Stimulated activated effector memory CD8-positive, alpha-beta T cell treated with anti-CD3 and anti-CD28 coated beads, Interleukin-12 subunit alpha, Interleukin-12 subunit beta, amount 100 ng/mL, for 72 hours (primary cell): ENCODE data around the gene TAS2R41.
A peak's percentile ranks its signal among the peaks of the same experiment; 100 is the strongest.

ENCODE experiments used
- ATAC-seq: fragments of 150-1000 bp; cut with Tn5 transposase; 2 replicates; pipeline ENCODE4 v1.10.0; 2021
- DNase-seq, 2 donors: peaks; one replicate each; pipeline ENCODE4 v3.0.0; 2021 to 2022; ENCODE audit warnings: low spot score in 2 of 2
- H3K27ac Mint-ChIP-seq: one replicate; pipeline ENCODE4 v1.8.0; 2022; ENCODE audit warnings: mild to moderate bottlenecking, mixed read lengths
- H3K36me3 Mint-ChIP-seq: one replicate; pipeline ENCODE4 v1.8.0; 2022; ENCODE audit warnings: mild to moderate bottlenecking, mixed read lengths
- H3K4me1 Mint-ChIP-seq: one replicate; pipeline ENCODE4 v1.8.0; 2022; ENCODE audit warnings: mixed read lengths
- H3K4me3 Mint-ChIP-seq: one replicate; pipeline ENCODE4 v1.8.0; 2022; ENCODE audit warnings: mild to moderate bottlenecking, mixed read lengths
- H3K9me3 Mint-ChIP-seq: one replicate; pipeline ENCODE4 v1.8.0; 2022; ENCODE audit warnings: mixed read lengths

Gene TAS2R41

DNA sequence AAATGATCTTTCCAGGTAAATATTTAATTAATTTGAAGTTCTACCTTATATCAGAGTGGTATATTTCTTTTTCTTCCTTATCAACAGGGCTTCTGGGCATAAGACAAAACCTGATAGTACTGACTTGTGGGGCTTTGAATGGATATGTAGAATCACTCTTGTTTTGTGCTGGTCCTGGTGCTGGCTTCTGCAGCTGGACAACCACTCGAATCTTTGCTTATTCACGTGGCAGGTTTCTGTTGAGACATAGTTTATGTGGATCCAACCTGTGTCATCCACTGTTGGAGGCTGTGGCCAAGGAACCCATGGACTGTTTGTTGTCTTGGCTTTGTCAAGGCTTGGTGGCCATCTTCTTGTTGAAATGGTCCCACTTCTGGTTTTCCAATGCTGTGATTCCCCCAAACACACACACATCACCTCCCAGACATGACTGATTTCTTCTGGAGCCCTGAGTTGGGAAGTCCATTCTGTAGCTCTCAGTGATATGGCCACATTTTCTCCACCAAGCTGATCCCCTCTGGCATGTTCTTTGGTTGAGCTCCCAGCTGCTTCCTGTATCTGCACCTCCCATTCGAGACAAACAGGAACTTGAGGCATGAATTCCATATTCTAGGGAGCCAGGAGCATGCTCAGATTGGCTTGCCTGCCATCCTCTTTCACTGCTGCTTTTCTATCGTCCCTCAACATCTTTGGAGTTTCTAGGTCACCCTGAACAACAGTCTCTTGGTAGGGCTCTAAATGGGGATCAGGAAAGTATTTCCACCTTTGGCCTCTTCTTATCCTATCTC lies 19.5 kb downstream of the TAS2R41 start:
- DNase-seq (no peak), ATAC-seq (no peak)
- H3K9me3 Mint-ChIP-seq, result no peaks in the 10 kb centered on the region
- no peak overlapping the region for H3K27ac Mint-ChIP-seq
- no peaks in the 10 kb centered on the region for H3K36me3 Mint-ChIP-seq
- peaks cover 12% of the 10 kb centered on the region for H3K4me1 Mint-ChIP-seq
- H3K4me3 Mint-ChIP-seq, result no peak overlapping the region

DNA sequence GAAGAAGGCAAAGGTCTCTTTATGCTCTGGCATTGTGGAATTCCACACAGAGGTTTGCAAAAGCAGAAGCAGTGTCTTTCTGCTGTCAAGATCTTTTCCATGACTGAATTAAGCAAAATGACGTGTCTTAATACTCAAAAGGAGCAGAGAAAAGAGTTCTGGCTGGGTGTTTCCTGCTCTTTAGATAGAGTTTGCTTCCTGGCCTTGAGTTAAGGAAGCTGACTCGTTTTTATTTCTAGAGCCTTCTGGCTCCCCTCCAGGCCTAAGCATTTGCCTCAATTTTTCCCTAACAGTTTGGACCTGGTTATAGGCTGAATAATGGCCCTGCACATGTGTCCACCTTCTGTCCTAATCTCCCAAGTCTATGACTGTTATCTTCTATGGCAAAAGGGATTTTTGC lies 21.6 kb downstream of the TAS2R41 start:
- no peaks in the 10 kb centered on the region for H3K9me3 Mint-ChIP-seq
- H3K36me3 Mint-ChIP-seq, result no peaks in the 10 kb centered on the region
- H3K4me3 Mint-ChIP-seq, result no peak overlapping the region
- no peak overlapping the region for H3K27ac Mint-ChIP-seq
- no peaks in the 10 kb centered on the region for H3K4me1 Mint-ChIP-seq
- DNase-seq (no peak), ATAC-seq (no peak)

DNA sequence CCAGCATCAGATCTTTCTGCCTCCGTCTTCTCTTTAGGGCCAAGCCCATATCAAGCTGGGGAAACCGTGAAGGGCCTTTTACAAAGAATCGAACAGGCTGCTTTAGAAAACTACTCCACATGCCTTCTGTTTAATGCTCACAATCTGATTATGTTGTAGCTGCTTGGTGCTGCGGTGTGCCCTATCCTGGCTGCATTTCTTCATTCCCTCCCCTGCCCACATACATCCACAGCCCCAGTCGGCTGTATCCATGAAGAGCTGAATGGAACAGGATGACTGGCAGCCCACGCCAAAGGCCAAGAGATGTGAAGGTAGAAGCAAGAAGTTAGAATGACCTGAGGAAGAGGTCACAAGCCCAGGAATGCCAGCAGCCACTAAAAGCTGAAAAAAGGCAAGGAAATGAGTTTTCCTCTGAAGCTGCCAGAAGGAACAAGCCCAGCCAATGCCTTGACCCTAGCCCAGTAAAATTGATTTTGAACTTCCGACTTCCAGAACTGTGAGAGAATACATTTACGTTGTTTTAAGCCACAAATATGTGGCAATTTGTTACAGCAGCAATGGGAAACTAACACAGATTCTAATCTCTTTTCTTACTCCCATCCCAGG lies 22.2 kb downstream of the TAS2R41 start:
- Mint-ChIP-seq H3K4me1 (no peaks in the 10 kb centered on the region), H3K36me3 (no peaks in the 10 kb centered on the region), H3K4me3 (no peak overlapping the region), H3K9me3 (no peaks in the 10 kb centered on the region), H3K27ac (no peak overlapping the region)
- DNase-seq (no peak), ATAC-seq (no peak)

DNA sequence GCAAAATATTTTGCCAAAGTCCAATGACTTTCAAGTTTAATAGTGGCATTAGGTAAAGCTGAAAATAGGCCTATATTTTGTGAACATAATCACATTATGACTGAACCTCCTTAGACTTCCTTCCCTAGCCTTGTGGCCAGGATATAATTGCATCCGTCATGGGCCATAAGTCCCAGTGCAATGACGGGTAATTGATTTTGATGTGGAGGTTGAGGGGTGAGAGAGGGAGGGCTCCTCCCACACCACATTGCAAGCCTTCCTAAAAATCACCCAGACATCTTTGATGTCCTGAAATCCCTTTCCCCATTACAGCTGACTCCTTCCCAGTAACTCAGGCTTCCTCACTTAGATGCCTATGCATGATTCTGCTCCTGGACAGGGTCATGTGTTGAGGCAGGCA lies 25.6 kb downstream of the TAS2R41 start:
- Mint-ChIP-seq H3K4me1 (no peaks in the 10 kb centered on the region), H3K36me3 (no peaks in the 10 kb centered on the region), H3K27ac (no peak overlapping the region), H3K4me3 (no peak overlapping the region), H3K9me3 (no peaks in the 10 kb centered on the region)
- no peak for DNase-seq
- no peak for ATAC-seq

DNA sequence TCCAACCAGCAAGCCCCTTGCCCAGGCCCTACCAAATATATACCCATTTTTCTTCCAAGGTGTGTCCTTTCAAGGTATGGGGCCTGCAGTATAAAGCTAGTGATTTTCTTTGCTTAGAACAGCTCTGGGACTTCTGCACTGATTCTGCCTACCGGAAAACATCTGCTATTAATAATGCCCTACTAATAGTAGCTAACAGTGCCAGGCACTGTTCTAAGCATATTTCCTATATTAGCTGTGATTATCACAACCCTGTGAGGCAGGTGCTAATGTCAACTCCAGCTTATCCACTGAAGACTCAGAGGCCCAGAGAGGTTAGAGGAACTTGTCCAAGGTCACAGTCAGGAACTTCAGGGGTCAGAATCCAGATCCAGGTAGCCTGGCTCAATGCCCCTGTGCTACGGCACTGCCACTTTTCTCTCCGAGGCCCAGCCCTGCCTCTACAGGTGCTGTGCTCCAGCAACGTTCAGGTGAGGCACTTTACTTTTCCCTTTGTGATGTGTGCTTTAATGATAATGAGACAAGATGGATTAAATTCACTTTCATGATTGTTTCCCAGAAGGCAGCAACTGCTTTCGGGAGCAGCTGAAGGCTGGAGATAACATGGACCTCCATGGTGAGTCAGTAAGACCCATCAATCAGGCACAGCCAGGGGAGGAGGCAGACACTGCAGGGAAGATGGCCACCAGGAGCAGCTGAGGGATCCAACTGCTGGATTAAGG lies 26.7 kb downstream of the TAS2R41 start:
- no peak overlapping the region for H3K27ac Mint-ChIP-seq
- no peaks in the 10 kb centered on the region for H3K9me3 Mint-ChIP-seq
- no peak overlapping the region for H3K4me3 Mint-ChIP-seq
- no peak for DNase-seq
- no peaks in the 10 kb centered on the region for H3K4me1 Mint-ChIP-seq
- ATAC-seq, result no peak
- H3K36me3 Mint-ChIP-seq, result no peaks in the 10 kb centered on the region

DNA sequence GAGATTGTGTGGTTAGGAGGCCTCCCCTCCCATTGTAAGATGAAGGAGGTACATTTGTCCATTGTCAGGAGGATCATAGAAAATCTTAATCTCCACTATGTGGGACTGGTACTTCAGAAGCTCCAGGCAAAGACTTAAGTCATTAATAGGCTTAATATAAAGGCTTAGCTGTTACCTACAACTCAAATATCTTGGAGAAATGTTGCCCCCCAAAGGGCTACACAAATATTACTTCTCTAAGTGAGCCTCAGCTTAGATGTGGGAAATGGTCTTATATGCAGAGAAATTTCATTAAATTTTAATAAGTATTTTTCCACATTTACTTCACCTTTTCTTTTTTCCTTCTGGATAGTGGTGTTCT lies 27.2 kb downstream of the TAS2R41 start:
- Mint-ChIP-seq H3K36me3 (no peaks in the 10 kb centered on the region), H3K27ac (no peak overlapping the region)
- no peak for DNase-seq

DNA sequence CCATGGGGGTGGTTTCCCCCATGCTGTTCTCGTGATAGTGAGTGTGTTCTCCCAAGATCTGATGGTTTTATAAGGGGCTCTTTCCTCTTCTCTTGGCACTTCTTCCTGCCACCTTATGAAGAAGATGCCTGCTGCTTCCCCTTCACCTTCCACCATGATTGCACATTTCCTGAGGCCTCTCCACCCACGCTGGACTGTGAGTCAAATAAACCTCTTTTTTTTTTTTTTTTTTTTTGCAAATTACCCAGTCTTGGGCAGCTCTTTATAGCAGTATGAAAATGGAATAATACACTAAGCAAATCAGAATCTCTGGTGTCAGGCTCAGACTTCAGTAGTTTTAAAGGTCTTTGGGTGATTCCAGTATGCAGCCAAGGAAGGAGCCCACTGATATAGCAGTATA lies 28.2 kb downstream of the TAS2R41 start:
- no peak for DNase-seq
- ATAC-seq, result peak; percentile 19
- Mint-ChIP-seq H3K36me3 (no peaks in the 10 kb centered on the region), H3K9me3 (no peaks in the 10 kb centered on the region), H3K27ac (peak overlapping the region; percentile 4), H3K4me1 (no peaks in the 10 kb centered on the region), H3K4me3 (no peak overlapping the region)

More for the DNA sequence above, 27.2 kb downstream of the TAS2R41 start:
- Mint-ChIP-seq H3K4me1 (no peaks in the 10 kb centered on the region), H3K4me3 (no peak overlapping the region), H3K9me3 (no peaks in the 10 kb centered on the region)
- ATAC-seq, result no peak

DNA sequence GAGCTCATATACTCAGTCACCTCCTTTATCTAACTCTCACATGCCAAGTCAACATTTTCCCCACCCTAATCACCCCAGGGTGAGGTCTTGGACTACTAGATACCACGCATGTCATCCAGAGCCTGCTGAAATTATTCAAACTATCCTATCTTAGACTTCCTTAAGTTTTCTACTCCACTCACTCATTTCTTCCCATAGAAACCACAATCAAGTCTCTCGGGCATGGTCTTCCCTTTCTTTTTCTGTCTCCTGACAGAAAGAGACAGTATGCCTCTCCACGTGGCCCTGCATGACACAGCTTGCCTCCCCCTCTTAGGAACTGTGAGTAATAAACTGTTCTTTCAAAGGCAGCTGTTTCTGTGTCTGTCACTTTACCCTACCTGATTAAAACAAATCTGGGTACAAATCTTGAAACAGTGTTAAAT lies 29.4 kb downstream of the TAS2R41 start:
- Mint-ChIP-seq H3K36me3 (no peaks in the 10 kb centered on the region), H3K27ac (no peak overlapping the region), H3K4me3 (no peak overlapping the region), H3K9me3 (no peaks in the 10 kb centered on the region), H3K4me1 (no peaks in the 10 kb centered on the region)
- ATAC-seq, result peak; percentile 44
- no peak for DNase-seq

DNA sequence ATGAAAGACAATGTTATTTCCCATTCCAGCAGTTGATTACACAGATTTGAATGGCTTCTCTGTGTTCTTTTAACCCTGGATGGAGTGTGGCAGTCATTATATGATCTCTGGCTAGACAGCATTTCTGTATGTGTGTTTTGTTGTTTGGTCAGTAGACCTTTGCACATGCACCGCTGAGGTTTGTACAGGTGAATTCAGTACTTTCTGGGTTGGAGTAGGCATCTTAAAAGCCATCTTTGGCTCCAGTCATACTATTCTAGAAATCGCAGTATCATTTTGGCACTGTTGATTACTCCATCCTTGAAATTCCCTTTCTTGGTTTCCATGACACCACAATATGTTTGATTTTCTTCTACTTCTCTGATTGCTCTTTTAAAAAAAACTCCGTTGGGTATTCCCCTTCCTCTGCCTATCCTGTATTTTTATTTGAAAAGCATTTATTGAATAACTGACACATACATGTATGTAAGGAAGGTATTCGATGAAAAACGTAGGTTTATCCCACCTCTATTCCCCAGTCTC lies 29.9 kb downstream of the TAS2R41 start:
- H3K27ac Mint-ChIP-seq, result no peak overlapping the region
- no peak for DNase-seq
- no peaks in the 10 kb centered on the region for H3K36me3 Mint-ChIP-seq
- no peak overlapping the region for H3K4me3 Mint-ChIP-seq
- H3K9me3 Mint-ChIP-seq, result no peaks in the 10 kb centered on the region
- no peaks in the 10 kb centered on the region for H3K4me1 Mint-ChIP-seq
- peak; percentile 43 for ATAC-seq

DNA sequence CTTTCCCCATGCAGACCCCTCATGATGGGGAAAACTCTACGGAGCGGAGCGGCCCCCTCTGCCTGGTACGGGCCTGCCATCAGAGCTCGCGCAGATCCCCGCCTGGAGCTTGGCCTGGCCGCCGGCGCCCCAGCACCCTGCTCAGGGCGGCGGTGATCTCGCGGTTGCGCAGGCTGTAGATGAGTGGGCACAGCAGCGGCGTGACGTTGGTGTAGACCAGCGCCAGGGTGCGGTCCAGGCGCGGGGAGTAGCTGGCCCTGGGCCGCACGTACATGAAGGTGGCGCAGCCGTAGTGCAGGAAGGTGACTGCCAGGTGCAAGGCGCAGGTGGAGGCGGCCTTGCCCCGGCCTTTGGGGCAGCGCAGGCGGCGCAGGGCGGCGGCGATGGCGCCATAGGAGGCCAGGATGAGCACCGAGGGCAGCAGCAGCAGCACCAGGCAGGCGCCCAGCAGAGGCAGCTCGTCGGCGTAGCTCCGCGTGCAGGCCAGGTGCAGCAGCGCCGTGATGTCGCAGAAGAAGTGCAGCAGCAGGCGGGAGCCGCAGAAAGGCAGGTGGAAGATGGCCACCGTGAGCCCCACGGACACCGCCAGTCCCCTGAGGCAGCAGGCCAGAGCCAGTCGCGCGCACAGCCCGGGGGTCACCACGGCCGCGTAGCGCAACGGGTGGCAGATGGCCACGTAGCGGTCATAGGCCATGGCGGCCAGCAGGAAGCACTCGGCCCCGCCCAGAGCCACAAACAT lies 33.4 kb downstream of the TAS2R41 start:
- Mint-ChIP-seq H3K4me3 (no peak overlapping the region), H3K4me1 (no peaks in the 10 kb centered on the region), H3K36me3 (no peaks in the 10 kb centered on the region), H3K9me3 (no peaks in the 10 kb centered on the region), H3K27ac (no peak overlapping the region)
- DNase-seq (no peak), ATAC-seq (no peak)

DNA sequence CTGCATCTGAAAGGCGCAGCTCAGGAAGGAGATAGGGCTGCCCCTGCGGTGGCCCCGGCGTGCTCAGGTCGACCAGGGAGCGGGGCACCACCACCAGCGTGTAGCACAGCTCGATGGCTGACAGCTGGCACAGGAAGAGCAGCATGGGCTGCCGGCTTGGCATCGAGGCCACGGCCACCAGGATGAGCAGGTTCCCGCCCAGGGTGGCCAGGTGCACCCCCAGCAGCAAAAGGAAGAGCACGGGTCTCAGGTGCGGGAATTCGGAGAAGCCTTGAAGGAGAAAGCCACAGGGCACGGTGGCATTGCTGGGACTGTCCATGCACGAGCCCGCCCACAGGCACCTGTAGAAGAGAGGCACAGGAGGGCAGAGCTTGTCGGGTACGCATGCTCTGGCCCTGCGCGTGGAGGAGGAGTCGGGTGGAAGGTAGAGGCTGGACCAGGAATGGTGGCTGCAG lies 33.9 kb downstream of the TAS2R41 start:
- H3K36me3 Mint-ChIP-seq, result no peaks in the 10 kb centered on the region
- H3K4me3 Mint-ChIP-seq, result no peak overlapping the region
- no peaks in the 10 kb centered on the region for H3K4me1 Mint-ChIP-seq
- H3K9me3 Mint-ChIP-seq, result no peaks in the 10 kb centered on the region
- no peak overlapping the region for H3K27ac Mint-ChIP-seq
- DNase-seq (no peak), ATAC-seq (no peak)

DNA sequence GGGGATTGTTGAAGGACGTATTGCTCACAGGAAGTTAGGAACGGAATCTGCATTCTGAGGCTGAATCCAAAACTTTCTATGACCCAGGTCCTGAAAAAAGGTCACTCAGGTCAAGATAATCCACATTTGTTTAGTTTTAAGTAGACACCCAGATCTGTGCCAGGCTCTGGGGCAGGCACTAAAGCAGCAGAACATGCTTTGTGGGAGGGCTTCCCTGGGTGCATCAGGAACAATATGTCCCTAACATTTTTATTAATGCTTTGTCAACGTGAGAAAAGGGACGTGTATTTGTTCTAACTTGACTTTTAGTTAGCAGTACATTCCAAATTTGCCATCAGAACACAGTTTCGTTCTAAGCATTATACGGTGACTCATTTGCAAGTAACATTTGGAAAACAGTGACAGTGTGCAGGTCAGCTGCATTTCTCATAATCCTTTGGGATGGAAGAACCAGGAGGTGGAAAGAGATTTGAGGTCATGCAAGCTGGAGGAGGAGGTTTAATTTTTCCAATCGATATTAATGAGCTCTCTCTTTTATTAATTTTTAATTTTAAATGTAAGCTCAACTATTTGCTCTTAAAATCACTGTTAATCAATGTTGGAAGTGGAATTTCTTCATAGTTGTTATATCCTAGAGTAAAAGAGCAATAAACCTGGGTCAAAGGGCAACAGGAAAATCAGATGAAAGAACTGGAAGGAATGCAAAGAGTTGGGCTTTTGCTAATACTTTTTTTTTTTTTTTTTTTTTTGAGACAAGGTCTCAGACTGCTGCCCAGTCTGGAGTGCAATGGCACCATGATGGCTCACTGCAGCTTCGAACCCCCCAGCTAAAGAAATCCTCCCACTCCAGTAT lies 35.0 kb downstream of the TAS2R41 start:
- no peak for ATAC-seq
- Mint-ChIP-seq H3K4me1 (no peaks in the 10 kb centered on the region), H3K27ac (no peak overlapping the region), H3K4me3 (no peak overlapping the region), H3K36me3 (no peaks in the 10 kb centered on the region), H3K9me3 (no peaks in the 10 kb centered on the region)
- DNase-seq, result no peak

DNA sequence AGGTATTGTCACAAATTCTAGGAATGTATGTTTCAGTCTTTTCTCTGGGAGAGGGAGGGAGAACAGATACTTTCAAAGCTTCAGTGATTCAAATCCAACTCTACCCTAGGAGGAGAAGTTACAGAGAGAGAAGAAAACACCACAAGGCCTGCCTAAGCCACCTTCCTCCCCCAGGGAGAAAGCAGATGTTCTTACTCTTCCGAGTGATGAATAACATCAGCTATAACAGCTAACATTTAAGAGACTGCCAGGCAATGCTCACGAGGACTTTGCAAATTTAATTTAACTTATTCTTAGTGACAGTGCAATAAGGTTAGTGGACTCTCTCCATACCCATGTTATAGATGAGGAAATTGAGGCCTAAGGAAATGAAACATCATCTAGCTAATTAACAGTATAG lies 36.8 kb downstream of the TAS2R41 start:
- H3K4me3 Mint-ChIP-seq, result no peak overlapping the region
- no peak overlapping the region for H3K27ac Mint-ChIP-seq
- ATAC-seq, result no peak

DNA sequence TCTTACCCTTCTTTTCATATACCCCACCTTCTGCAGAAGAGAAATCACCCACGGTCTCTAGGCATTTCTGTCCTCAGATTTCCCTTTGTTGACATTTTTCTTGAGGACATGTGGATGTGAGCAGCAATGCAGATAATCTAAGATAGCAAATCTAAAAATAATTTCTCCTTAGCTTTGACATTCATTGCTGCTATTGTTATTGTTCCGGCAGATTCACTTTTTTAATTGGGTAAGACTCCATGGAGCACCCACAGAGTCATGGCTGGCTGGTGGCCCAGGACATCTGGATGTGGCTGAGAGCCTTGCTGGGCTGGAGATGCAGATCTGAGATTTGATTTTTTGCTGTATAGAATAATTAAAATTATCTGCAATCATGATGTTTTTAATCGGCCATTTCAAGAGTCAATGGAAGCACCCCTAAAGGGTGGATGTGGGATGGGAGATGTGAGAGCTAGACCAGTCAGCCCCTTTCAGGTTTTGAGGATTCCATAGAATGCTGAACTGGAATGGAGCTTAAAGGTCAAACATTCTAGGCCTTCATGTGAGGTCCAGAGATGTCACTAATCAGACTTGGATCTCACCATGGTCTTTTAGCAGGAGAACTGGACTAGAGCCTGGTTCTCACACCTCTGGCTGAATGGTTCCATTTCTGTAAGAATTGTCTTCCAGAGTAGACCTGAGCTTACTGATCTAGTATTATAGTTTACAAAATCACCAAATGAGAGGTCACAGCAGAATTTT lies 37.5 kb downstream of the TAS2R41 start:
- Mint-ChIP-seq H3K4me1 (no peaks in the 10 kb centered on the region), H3K9me3 (no peaks in the 10 kb centered on the region), H3K4me3 (no peak overlapping the region), H3K27ac (no peak overlapping the region), H3K36me3 (no peaks in the 10 kb centered on the region)
- no peak for ATAC-seq
- DNase-seq, result no peak

More for the DNA sequence above, 36.8 kb downstream of the TAS2R41 start:
- H3K4me1 Mint-ChIP-seq, result no peaks in the 10 kb centered on the region
- no peaks in the 10 kb centered on the region for H3K36me3 Mint-ChIP-seq
- no peak for DNase-seq
- no peaks in the 10 kb centered on the region for H3K9me3 Mint-ChIP-seq
